Upper lobe of right lung (tissue), 1 donor: ENCODE data around the gene CDX2. TPM values are rescaled to one million over a fixed set of nuclear protein-coding genes. Genes with fewer than 3 reads are reported as not detected.

Experiments used
- ATAC-seq: fragments of 200-7000 bp; cut with Tn5 transposase; one replicate; pipeline ENCODE4 v1.9.1; 2020; ENCODE audit warnings: mild to moderate bottlenecking, moderate library complexity
- DNase-seq: peaks from one replicate; pipeline ENCODE4 v3.0.0-alpha.2; 2020
- H3K27ac ChIP-seq: fragments of 200-600 bp; one replicate; pipeline ENCODE4 v1.8.0; 2022
- H3K27me3 ChIP-seq: fragments of 200-600 bp; one replicate; pipeline ENCODE4 v1.8.0; 2022; ENCODE audit warnings: mild to moderate bottlenecking
- H3K36me3 ChIP-seq: fragments of 200-600 bp; one replicate; pipeline ENCODE4 v1.8.0; 2022
- H3K4me1 ChIP-seq: fragments of 200-600 bp; one replicate; pipeline ENCODE4 v1.8.0; 2022
- H3K4me3 ChIP-seq: fragments of 200-600 bp; one replicate; pipeline ENCODE4 v1.8.0; 2022; ENCODE audit warnings: mild to moderate bottlenecking
- H3K9me3 ChIP-seq: fragments of 200-600 bp; one replicate; pipeline ENCODE4 v1.8.0; 2022
- intact Hi-C: fragments of 100-400 bp; cut with DNase I; formaldehyde crosslinking; loops from one replicate; pipeline ENCODE4 v1.11.0; 2022
- total RNA-seq: library from RNA; stranded (reverse); fragmentation: NEBNext Ultra II Directional; extraction: Animal tissue kit (Norgen Biotek cat#: 25700); gene quantifications from one replicate; pipeline ENCODE4 v1.2.1, GENCODE V29; 2021
- TF ChIP-seq, protein P1 (sequence below): fragments of 200-600 bp; IDR thresholded peaks from one replicate; pipeline ENCODE4 v1.8.0; 2022; ENCODE audit warnings: antibody characterized with exemption
- donor health status: DM: no; HTN: yes; CAD: no; lungs with severe emphysema.

CDX2 gene
- total RNA-seq, 1 donor from 2014 or later, result not detected

DNA sequence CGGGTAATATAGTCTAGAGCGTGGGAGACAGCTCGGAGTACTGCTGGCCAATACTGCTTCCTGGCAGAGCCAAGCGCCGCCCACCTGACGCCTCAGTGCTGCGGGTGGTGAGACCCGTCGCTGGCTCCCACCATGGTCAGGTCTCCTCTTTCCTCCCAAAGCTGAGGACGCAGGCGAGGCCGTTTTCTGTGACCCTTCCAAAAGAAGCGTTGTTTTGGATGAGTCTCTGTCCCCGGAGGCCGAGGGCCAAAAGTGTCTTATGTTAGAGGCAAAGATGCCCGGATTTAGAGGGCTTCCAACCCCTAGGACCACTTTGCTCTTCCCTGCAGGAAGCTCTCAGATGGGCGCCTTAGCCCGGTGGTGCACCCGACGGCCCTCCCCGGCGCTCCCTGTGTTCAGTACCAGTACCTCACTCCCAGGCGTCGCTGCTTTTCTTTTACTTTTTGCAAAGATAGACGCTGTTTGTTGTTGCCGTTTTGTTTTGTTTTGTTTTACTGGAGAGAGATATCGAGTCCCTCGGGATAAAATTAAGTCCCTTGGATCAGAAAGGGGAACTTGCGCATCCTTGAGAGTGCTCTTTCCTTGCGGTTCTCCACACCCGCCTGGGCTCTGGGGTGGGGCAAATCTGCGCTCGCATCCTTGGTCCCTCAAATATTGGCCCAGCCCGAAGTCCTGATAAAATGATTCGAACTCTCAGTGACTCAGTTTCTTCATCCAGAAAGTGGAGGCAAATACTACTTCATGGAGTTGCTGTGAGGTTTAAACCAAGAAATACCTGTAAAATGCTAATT lies 42.3 kb downstream of the CDX2 start:
- Histone ChIP-seq H3K27me3 (peaks cover 96% of the 10 kb centered on the region), H3K4me3 (no peak overlapping the region), H3K27ac (no peak overlapping the region), H3K4me1 (peaks cover under 1% of the 10 kb centered on the region), H3K9me3 (no peaks in the 10 kb centered on the region), H3K36me3 (no peaks in the 10 kb centered on the region)
- no peak for DNase-seq
- intact Hi-C loops, result no loop called here
- TF ChIP-seq, protein P1, sequence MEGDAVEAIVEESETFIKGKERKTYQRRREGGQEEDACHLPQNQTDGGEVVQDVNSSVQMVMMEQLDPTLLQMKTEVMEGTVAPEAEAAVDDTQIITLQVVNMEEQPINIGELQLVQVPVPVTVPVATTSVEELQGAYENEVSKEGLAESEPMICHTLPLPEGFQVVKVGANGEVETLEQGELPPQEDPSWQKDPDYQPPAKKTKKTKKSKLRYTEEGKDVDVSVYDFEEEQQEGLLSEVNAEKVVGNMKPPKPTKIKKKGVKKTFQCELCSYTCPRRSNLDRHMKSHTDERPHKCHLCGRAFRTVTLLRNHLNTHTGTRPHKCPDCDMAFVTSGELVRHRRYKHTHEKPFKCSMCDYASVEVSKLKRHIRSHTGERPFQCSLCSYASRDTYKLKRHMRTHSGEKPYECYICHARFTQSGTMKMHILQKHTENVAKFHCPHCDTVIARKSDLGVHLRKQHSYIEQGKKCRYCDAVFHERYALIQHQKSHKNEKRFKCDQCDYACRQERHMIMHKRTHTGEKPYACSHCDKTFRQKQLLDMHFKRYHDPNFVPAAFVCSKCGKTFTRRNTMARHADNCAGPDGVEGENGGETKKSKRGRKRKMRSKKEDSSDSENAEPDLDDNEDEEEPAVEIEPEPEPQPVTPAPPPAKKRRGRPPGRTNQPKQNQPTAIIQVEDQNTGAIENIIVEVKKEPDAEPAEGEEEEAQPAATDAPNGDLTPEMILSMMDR, result no peak
- ATAC-seq, result no peak

DNA sequence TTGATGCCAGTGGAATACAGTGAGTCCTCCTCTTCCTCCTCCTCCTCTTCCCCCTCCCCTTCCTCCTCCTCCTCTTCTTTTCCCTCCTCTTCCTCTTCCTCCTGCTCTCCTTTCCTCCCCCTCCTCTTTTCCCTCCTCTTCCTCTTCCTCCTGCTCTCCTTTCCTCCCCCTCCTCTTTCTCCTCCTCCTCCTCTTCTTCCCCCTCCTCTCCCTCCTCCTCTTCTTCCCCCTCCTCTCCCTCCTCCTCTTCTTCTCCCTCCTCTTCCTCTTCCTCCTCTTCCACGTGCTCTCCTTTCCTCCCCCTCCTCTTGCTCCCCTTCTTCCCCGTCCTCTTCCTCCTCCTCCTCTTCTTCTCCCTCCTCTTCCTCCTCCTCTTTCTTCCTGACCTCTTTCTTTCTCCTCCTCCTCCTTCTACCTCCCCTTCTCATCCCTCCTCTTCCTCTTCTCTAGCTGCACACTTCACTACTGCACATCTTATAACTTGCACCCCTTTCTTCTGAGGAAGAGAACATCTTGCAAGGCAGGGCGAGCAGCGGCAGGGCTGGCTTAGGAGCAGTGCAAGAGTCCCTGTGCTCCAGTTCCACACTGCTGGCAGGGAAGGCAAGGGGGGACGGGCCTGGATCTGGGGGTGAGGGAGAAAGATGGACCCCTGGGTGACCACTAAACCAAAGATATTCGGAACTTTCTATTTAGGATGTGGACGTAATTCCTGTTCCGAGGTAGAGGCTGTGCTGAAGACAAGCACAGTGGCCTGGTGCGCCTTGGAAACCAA lies 43.7 kb downstream of the CDX2 start:
- intact Hi-C loops, result no loop called here
- Histone ChIP-seq H3K4me1 (peaks cover 15% of the 10 kb centered on the region), H3K36me3 (no peaks in the 10 kb centered on the region), H3K27ac (no peak overlapping the region), H3K27me3 (peaks cover 100% of the 10 kb centered on the region), H3K4me3 (no peak overlapping the region), H3K9me3 (no peaks in the 10 kb centered on the region)
- no peak for ATAC-seq
- no peak for DNase-seq
- TF ChIP-seq, protein P1, result no peak

DNA sequence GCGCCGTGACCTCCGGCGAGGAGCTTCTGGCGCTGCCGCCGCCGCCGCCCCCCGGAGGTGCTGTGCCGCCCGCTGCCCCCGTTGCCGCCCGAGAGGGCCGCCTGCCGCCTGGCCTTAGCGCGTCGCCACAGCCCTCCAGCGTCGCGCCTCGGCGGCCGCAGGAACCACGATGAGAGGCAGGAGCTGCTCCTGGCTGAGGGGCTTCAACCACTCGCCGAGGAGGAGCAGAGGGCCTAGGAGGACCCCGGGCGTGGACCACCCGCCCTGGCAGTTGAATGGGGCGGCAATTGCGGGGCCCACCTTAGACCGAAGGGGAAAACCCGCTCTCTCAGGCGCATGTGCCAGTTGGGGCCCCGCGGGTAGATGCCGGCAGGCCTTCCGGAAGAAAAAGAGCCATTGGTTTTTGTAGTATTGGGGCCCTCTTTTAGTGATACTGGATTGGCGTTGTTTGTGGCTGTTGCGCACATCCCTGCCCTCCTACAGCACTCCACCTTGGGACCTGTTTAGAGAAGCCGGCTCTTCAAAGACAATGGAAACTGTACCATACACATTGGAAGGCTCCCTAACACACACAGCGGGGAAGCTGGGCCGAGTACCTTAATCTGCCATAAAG lies 44.5 kb downstream of the CDX2 start:
- no peak for ATAC-seq
- Histone ChIP-seq H3K27me3 (peaks cover 100% of the 10 kb centered on the region), H3K9me3 (no peaks in the 10 kb centered on the region), H3K4me1 (peaks cover 22% of the 10 kb centered on the region), H3K4me3 (no peak overlapping the region), H3K36me3 (no peaks in the 10 kb centered on the region), H3K27ac (no peak overlapping the region)
- intact Hi-C loops, result no loop called here
- TF ChIP-seq, protein P1, result no peak
- DNase-seq, result no peak

DNA sequence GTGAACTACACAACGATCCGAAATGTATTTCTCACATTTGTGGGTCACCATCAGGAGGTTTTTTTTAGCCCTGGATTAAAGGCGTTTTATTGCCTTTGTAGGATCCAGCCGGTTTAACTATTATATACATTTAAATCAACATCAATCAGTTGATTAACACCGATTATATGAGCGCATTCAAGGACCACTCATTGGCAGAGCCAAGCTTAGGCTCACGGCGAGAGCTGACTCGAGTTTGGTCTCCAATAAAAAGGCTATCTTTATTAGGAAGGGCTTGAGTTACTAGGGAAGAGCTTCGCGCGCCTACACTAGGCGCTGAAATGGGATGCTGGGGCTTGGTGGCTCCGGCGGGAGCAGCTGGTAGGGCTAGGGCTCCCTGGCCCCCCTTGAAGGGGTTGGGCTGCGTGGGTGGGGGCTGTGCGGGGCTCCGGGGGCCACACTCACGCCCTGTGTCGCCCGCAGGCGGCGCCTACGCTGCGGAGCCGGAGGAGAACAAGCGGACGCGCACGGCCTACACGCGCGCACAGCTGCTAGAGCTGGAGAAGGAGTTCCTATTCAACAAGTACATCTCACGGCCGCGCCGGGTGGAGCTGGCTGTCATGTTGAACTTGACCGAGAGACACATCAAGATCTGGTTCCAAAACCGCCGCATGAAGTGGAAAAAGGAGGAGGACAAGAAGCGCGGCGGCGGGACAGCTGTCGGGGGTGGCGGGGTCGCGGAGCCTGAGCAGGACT lies 45.2 kb downstream of the CDX2 start:
- intact Hi-C loops, result no loop called here
- TF ChIP-seq, protein P1, result no peak
- peaks cover 100% of the 10 kb centered on the region for H3K27me3 ChIP-seq
- peaks cover 25% of the 10 kb centered on the region for H3K4me1 ChIP-seq
- H3K27ac ChIP-seq, result no peak overlapping the region
- ATAC-seq (no peak), DNase-seq (no peak)
- H3K4me3 ChIP-seq, result no peak overlapping the region
- no peaks in the 10 kb centered on the region for H3K9me3 ChIP-seq
- H3K36me3 ChIP-seq, result no peaks in the 10 kb centered on the region

DNA sequence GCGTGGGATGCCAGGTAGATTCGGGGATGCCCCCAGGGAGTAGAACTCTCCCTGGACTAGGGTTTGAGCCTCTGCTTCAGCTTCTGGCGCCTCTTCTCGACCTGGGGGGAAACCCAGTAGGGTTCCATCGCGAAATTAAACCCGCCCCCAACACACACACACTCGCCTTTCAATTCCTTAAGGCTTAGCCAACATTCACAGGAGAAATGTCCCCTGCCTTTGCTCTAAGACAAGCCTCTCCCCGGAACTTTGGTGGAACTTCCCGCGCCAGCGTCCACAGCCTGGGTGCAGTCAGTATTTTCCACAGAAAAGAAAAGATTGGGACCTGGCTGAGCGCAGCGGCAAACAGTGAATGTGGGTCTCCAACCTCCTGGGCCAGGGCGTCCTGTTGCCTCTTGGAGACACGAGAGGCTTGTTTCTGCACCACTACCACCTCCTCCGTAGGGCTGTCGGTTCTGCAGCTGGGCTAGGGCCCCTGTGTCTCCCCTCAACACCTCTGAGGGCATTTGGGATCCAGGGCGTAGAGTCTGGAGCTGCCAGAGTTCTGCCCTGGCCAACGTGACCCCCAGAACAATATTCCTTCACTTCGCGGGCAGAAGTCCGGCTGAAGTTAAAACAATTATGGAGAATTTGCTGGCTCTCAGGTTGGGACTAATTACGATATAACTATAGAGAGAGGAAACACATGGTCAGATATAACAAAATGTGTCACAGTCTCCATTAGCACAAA lies 46.1 kb downstream of the CDX2 start:
- H3K4me3 ChIP-seq, result no peak overlapping the region
- H3K36me3 ChIP-seq, result no peaks in the 10 kb centered on the region
- no peak for DNase-seq
- TF ChIP-seq, protein P1, result no peak
- intact Hi-C loops, result no loop called here
- H3K27ac ChIP-seq, result no peak overlapping the region
- ATAC-seq, result no peak
- peaks cover 100% of the 10 kb centered on the region for H3K27me3 ChIP-seq
- H3K9me3 ChIP-seq, result no peaks in the 10 kb centered on the region
- H3K4me1 ChIP-seq, result peaks cover 28% of the 10 kb centered on the region
